ENCODE measurements around the gene CSMD2.

The CSMD2 gene

DNA sequence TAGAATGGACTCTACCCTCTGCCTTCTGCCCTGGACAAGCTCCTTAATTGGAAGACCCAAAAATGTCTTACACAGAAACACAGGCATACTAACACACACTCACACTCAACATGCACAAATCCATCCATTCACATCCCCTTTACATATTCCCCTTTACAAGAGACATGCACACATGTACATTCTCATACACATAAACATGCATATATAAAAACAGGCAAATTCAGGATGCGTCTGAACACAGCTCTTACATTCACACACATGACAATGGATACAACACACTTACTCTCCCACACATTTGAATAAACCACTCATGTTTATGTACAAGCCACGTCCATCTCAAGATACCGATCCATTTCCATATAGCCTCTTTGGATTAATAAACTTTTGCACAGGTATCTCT lies 216.7 kb downstream of the CSMD2 start:
- no peak for DNase-seq

DNA sequence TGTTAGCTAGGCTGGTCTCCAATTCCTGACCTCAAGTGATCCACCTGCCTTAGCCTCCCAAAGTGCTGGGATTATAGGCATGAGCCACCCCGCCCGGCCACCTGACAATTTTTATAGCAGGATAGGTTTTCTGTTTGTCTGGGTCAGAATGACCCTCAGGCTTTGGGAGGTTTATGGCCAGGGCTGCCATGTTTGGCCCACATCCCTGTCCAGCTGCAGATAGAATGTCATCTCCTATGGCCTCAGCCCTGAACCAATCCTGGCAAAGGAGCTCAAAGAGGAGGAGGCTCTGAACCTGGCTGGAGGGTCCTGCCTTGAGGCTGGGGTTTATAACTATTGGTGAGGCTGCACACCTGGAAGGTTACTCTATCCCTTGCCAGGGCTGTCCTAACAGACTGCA lies 218.2 kb downstream of the CSMD2 start:
- DNase-seq: no peak

DNA sequence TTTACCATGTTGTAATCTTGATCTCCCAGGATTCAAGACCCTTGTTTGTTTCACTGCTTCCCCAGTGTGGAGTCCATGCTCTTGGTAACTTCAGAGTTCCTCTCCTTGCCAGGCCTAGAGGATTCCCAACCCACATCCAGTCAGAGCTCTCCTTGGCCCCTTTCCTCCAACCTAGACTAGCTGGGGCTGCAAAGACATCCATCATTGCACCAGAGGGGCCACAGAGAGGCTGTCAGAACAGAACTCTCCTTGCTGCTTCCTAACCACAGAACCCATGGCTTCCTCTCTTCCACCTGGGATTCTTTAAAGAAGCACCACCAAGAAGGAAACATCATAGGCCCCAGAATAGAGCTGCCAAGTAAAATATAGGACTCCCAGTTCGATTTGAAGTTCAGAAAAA lies 220.2 kb downstream of the CSMD2 start:
- no peak for DNase-seq

DNA sequence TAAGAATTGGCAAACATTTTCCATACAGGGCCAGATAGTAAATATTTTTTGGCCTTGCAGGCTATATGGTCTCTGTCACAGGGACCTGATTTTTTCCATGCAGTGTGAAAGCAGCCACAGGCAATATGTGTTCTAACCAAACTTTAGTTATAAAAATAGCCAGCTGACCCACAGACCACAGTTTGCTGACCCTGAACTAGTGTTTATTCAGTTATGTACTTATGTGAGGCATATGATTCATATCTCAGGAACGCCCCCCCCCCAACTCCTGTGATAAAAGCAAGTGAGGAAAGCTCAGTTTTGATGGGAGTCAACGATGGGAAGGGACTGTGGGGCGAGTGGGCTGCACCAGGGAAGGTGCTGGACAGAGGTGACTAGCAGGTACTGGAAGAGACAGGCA lies 221.1 kb downstream of the CSMD2 start:
- no peak for DNase-seq

DNA sequence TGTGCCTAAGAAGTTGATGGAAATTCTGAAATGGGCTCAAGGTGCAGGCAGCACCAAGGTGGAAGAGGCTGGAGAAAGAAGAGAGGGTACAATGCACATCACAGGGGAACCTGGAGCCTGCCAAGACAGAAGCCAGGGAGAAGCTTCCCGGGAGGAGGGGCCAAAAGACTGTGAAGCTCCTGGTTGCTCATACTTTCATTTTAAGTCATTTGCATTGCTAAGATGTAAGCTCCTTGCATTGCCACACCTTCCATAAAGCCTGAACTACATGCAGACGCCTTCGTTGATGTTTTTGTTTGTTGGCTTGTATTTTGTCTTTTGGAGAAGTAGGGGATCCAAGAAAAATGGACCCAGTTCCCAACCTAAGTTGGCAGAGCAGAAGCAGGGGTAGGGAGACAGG lies 232.2 kb downstream of the CSMD2 start:
- DNase-seq: no peak

DNA sequence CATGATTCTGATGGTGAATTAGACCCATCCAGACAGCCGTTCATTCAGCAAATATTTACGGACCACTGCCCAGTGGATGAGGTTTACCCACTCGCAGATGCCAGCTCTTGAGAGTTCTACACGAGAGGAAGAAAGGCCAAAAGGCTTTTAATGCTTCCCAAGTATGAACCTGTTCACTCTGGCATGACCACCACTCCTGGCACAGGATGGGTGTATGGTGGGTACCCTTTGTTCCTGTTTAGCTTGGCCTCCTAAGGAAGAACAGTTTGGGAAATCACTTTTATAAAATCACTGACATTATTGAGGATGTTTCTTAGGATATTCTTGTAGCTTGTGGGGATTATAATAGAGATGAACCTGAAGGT lies 233.9 kb downstream of the CSMD2 start:
- DNase-seq: no peak

DNA sequence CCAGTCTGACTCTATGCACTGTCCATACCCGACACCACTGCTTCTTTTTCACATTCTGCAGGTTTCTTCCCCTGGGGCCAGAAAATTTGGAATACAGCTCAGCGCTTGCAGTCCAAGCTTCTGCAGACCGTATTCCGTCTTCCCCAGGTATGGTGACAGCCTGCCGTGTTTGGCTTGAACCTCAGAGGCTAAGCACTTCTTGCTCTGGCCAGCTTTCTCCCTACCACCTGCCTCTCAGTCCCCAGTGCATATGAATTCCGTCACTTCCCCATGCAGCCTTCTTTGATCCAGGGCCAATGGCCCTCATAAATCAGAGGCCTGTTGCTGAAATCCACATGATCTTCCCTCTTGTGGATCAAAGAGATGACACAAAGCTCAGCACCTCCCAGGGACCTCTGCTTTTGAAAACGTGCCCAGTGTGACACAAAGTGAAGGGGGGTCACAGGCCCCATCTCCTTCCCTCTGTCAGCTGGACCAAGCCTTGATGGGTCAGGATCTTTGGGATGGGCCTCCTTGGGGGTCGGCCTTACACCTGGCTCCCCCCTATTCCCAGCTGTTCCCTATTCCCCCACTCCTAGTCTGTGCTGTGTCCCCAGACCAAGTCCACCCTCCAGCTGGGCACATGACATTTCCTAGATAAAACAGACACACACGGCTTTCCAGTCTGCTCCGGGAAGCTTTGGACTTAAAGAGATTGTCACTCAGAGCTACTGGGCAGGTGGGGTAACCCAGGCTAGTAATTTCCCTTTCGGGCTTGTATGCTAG lies 234.5 kb downstream of the CSMD2 start:
- DNase-seq: no peak

DNA sequence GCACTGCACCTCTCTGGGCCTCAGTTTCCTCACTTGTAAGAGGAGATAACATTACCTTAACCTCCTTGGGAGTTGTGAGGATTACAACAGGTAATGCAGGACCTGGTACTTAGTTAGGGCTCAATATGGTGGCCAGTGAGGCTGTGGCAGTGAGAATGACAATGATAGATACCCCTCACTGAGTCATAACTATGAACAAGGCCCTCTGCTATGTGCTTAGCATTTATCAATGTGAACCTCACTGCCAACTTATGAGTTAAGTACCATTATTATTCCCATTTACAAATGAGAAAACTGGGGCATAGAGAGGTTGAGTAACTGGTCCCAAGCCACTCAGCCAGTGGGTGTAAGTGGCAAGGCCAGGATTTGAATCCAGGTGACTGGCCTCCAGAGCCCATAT lies 236.8 kb downstream of the CSMD2 start:
- DNase-seq: no peak

DNA sequence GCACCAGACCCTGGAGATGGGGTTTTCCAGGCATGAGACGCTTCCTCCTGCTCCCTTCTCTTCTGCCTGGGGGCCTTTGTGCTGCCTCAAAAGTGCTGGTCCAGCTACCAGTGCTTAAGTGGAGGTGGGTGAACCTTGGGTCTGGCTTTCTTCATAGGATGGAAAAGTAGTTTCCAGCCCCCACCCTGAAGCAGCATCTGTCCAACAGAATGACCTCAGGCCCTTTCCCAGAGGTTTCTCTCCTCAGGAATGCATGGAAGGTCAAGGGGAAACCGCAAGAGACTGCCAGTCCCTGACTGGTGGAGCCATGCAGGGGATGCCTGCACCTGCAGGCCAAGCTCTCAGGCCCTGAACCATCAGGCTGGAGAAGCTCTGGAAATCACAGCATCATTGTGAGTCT lies 237.3 kb downstream of the CSMD2 start:
- no peak for DNase-seq

DNA sequence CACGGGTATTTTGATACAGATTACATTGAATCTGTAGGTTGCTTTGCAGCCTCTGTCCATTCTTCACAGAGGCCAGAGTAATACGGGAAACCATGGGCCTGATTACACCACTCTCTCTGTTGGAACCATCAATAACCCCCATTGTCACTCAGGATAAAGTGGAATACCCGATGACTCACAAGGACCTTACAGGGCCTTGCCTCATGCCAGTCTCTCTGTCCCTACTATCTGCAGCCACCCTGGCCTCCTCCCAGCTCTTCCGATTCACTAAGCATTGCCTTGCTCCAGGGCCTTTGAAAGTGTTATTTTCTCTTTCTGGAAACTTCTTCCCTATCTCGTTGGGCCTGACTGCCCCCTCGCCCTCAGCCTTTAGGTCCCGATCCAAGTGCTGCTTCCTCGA lies 239.4 kb downstream of the CSMD2 start:
- DNase-seq: no peak

DNA sequence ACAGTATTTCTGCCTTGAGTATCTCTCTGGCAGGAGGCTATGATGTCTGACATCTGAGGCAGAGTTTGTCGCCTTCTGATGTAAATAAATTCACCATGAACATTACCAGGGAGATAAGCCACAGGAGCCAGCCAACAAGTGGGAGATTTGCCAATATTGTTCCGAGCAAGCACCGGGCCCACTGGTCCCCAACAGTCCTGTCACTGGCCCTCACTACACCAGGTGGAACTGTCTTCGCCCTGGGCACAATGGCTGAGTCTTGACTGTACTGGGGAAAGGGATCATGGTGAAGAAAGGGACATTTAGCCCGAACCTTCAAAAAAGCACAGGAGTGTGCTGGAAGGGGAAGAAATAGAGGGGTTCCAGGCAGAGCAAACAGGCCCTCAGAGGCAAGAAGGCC lies 243.7 kb downstream of the CSMD2 start:
- DNase-seq: no peak

DNA sequence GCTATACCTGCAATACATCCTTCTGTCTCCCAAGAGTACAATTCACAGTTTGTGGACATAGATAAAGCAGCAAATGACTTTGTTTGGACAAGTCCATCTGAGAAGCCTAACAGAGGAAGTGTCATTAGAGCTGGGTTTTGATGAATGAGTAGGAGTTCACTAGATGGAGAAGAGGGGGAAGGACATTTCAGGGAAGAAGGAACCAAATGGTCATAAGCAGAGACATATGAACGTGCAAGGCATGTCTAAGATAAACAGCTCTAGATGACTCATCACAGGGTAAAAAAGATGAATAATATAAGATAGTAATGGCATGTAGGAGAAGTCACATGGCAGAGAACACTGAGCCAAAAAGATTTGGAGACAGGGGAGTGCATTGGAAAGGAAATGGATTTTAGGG lies 246.7 kb downstream of the CSMD2 start:
- no peak for DNase-seq

DNA sequence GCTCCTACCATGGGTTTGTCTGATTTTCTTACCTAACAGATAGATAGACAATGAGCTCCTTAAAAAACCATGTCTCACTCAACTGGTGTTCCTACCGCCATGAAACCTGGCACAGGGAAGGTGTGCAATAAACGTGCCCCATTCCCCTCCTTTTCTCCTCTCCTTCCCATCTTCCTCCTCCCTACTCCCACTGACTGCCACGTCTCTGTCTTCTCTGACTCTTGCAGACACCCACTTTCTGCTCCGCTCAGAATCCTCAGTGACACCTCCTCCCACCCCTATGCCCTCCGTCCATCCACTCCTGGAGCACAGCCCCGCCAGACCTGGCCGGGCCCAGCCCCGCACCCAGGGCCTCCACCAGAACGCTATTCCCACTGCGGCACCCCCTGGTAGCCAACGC lies 248.2 kb downstream of the CSMD2 start:
- no peak for DNase-seq

DNA sequence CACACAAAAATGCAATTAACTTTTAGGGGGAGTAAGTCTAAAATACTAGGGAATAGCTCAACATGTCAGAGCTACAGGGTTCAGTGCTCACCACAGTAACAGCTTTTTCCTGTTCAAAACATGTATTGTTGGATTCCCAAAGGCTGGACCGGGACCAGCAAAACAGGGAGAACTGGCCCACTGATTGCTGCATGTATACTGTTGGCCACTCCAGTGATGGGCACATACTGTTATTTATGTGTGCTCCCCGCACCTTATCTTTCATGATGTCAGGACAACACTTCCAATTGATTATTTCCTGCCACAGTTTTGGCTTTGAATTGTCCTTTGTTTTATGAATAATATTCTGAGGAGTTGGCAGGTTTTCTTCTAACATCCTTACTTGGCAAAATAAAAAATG lies 250.5 kb downstream of the CSMD2 start:
- DNase-seq: no peak

DNA sequence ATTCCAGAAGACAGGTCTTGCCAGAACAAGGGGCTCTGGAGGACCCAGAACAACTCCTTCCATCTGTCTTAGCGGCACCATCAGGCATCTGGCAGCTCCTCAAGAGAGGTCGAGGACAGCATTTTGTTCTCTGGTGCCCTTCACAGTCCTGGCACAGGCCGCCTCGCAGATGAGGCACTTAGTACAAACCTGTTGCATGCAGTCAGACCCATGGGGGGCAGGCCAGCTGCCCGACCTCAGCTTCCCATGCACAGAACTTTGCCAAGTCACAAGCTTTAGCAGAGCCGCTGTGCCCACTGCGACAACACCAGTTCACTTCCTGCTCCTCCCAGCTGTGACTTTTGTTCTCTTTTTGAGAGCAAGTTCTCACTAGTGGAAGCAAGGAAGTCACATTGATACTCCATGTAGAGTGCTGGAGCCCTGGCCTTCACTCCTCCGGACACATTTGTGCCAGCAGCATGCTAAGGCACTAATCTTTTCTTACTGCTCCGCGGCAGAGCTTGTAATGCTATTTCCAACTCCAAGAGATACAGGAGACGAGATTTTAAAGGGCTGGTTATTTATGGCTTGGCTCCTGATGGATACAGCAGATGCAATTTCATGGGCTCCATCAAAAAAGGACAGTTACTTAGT lies 256.6 kb downstream of the CSMD2 start:
- no peak for DNase-seq

DNA sequence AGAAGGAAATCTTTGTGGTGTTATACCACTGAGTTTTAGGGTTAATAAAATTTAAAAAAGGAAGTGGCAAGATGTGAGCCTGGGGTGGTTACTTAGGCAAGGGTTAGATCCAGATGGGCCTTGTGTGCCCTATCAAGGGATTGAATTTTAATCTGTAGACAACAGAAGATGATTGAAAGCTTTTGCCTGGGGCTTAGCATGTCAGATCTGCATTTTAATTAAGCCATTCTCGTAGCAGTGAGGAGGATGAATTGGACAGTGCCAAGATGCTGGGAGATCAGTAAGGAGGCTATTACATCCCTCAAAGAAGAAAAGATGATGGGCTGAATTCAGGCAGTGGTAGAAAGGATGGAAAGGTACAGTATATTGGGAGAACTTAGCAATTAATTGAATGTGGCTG lies 258.9 kb downstream of the CSMD2 start:
- no peak for DNase-seq

DNA sequence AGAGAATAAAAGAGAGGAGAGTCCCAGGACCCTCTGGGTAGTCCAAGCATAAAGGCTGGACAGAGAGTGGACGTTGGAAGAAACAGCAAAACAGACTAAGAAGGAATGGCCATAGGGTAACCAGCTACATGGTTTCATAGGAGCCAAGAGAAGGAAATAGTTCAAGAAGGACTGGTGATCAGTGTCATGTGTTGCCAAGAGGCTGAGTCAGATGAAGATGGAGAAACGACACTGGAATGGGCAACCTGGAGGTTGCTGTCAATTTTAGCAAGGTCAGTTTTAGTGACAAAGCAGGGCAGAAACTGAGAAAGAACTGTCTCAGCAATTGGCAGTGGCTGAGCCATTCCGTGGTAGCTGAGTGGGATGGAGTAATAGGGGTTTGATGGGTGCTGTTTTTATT lies 259.8 kb downstream of the CSMD2 start:
- no peak for DNase-seq

DNA sequence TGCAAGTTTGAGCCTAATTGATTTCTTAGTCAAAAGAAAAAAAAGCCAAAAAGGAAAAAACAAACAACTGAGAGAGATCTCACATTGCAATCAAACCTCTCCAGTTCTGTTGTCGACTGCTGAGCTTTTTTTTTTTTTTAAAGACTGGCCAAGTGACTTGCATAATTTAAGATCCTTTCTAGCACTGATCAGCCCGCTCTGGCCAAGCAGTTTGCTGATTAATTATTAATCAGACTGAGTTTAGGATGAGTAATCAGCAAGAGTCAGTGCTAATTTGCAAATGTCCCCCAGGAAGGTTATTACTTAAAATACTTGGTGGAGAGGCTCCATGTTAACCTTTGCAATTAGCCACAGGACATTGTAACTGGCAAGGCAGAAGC lies 261.8 kb downstream of the CSMD2 start:
- DNase-seq: no peak

DNA sequence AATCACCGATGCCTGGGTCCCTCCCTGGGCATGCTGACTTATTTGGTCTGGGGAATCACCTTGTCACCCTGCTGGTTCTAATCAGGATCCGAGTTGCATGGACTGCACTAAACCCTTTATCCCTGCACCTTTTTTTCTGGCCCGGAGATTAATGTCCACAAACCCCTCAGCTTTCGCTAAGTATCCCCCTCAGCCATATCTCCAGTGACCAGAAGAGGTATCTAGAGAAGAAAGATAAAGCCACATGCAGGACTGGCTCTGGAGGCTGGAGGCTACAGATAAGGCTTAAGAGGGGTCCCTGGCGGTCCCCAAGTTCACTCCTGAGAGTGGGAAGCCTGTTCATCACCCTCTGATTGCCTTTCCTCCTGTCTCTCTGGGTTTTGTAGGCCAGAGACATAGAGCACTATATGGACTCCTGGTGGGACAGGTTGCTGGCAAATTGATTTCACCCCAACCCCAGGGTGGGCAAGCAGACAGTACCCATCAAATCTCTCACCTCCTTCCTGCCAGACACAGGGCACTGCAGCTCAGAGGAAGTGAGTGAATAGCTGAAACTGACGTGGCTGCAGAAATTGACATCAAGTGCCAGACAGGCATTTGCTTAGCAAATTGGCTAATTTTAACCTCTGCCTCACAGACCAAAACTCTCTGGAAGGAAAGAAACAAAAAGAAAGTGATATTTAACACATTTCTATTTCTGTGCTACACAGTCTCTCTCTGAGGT lies 262.4 kb downstream of the CSMD2 start:
- no peak for DNase-seq

DNA sequence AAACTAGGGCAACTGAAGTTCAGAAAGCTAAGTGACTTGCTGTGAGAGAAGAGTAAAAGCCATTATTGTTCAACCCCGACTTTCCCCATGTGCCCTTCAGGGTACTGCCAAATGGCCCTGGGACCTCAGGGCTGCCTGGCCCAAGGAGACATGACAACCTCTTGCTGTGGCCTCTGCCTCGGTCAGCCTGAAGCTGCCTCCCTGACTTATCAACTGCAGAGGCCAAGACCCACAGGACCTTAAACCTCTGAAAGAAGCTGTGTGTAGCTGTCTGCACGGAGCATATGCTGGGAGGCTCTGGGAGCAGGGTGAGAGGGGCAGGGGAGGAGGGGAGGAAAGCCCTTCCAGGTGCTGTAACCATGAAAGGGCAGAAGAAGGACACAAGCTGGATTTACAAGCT lies 265.3 kb downstream of the CSMD2 start:
- DNase-seq: no peak

DNA sequence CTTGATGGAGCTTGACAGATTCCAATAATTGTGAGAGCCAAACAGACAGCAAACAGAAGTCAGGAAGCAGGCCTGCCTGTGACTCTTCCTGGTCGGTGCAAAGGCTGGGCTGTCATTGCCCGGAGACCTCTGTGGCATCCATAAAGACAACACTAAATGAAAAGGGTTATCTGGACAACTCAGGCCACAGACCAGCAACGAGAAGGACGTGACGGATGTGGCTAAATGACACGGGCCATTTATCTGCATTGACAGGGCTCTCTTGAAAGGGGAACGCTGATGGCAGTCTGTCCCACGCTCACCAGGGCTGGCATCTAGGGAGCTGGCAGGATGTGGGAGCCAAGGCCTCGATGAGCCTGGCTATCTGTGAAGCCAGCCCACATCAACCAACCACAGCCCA lies 266.1 kb downstream of the CSMD2 start:
- DNase-seq: no peak

DNA sequence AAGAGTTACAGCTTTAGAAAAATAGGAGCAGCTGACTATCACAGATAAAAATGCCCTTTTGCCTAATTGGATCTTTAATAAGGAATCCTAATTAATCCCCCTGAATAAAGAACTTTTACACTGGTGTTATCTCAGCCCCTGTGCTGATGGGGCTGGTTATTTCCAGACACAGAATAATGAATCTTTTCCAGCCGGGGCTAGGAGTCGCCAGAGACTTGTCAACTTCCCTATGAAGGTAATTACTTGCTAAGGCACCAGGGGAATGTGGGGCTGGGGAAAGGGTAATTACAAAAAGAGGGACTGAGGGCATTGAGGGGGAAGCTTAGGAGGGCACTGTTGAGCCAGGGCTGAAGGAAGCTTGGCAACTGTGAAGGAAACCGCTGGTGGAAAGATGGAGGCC lies 266.6 kb downstream of the CSMD2 start:
- DNase-seq: no peak

DNA sequence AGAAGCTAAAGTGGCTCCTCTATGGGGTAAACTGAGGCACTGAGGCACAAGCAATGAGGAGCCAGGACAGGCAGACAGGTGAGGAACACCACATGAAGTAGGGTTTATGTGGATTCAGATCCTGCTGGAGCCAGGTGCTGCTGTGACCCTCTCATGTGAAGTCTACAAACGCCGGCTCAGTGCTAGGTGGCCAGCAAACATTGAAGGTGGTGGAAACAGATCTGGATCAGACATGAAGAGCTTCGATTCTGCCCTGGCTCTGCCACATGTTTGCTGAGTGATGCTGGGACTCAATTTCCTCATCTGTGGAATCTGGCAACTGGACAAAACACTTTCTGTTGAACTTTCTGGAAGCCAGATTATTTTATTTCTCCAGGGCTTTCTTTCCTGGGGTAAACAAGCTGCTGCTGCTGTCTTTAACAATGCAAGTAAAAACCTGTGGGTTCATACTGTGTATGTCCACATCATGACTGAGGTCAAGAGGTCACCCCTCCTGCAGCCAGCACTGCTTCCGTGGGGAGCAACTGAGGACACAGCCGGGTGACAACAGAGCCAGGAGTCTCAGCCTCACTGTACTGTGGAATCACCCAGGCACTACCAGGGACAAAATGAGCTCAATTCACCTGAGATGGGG lies 267.8 kb downstream of the CSMD2 start:
- no peak for DNase-seq

DNA sequence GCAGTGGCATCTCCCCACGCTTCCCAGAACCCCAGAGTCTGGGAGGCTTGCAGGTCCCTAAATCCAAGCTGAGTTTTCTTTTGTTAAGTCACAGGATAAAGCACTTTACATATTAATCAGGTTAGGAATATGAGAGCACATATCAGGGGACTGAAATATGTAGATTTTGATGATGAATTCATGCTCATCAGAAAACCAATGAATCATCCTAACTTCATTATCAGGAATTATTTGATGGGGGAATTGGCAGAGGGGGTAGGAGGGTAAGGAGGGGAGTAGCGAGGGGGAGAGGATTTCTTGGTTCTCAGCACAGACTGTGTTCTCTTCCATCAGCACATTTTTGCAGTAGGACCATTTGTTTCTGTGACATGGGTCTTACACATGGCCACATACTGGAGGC lies 269.1 kb downstream of the CSMD2 start:
- DNase-seq: no peak

Data from bone marrow (tissue), 2 donors.